Adrenal gland (tissue), 12 donors: ENCODE data around the gene CCDC117. TPM values are rescaled to one million over a fixed set of nuclear protein-coding genes. Genes with fewer than 3 reads are reported as not detected.

Experiments used
- DNase-seq, 7 donors: peaks; one replicate each; pipeline ENCODE4 v3.0.0-alpha.2; 2019 to 2020
- H3K27ac ChIP-seq, 5 donors: fragments of 200-600 bp; sonication (generic) in 4 of 5; 1 replicate in 3 of 5; 2 replicates in 2 of 5; pipeline versions ENCODE4 v1.5.1 to v1.8.0; 2016 to 2020; ENCODE audit warnings: mild to moderate bottlenecking in 1 of 5
- H3K27me3 ChIP-seq: fragments of 200-600 bp; 2 replicates; pipeline ENCODE4 v1.8.0; 2021
- H3K36me3 ChIP-seq, 2 donors: fragments of 200-600 bp; replicated peaks in 1 of 2; 1 replicate in 1 of 2; 2 replicates in 1 of 2; pipeline versions ENCODE4 v1.5.1 to v1.8.0; 2018 to 2022
- H3K4me1 ChIP-seq, 2 donors: fragments of 200-600 bp; replicated peaks in 1 of 2; 1 replicate in 1 of 2; 2 replicates in 1 of 2; pipeline versions ENCODE4 v1.5.1 to v1.8.0; 2018 to 2021
- H3K4me3 ChIP-seq, 4 donors: fragments of 200-600 bp; sonication (generic) in 3 of 4; one replicate each; pipeline ENCODE4 v1.5.1; 2016 to 2018
- H3K9me3 ChIP-seq, 3 donors: fragments of 200-600 bp; sonication (generic) in 1 of 3; replicated peaks in 1 of 3; 1 replicate in 2 of 3; 2 replicates in 1 of 3; pipeline versions ENCODE4 v1.5.1 to v1.8.0; 2016 to 2021
- CTCF ChIP-seq, 6 experiments: fragments of 450-650 bp in 4 of 6; fragments of 200-600 bp in 2 of 6; sonication (generic) in 1 of 6; IDR thresholded peaks; 1 replicate in 5 of 6; 2 replicates in 1 of 6; pipeline versions ENCODE4 v1.5.1 to v1.8.0; 2016 to 2021; ENCODE audit warnings: antibody characterized with exemption in 6 of 6, mild to moderate bottlenecking in 2 of 6, moderate library complexity in 1 of 6
- POLR2A ChIP-seq, 2 donors: fragments of 450-650 bp; IDR thresholded peaks; one replicate each; pipeline ENCODE4 v1.6.1; 2017; ENCODE audit warnings: antibody characterized with exemption in 2 of 2, mild to moderate bottlenecking in 2 of 2, moderate library complexity in 1 of 2
- WGBS, 4 donors: extraction: QIAGEN DNeasy Blood & Tissue Kit in 2 of 4; methylation state at CpG; one replicate each; pipeline versions ENCODE4 v1.1.5 to v1.1.7; 2013 to 2017; 5-methylcytosine and 5-hydroxymethylcytosine counted together
- intact Hi-C, 2 donors: fragments of 100-400 bp; cut with DNase I; formaldehyde crosslinking; loops; one replicate each; pipeline versions ENCODE4 v1.14.1 to v1.15.0; 2022 to 2023
- polyA plus RNA-seq, 3 donors: library from polyadenylated mRNA; stranded (reverse); fragments of 200-250 nt in 2 of 3; fragments of 350-450 nt in 1 of 3; fragmentation: Illumina TruSeq in 1 of 3; extraction: RNeasy Lipid Tissue Mini Kit (QIAGEN cat#74804) in 1 of 3; gene quantifications; one replicate each; pipeline ENCODE4 v1.2.3, GENCODE V29; 2013 to 2014
- total RNA-seq, 9 donors: library from RNA; depleted of rRNA in 4 of 9; stranded (reverse); fragments of >200 nt in 4 of 9; fragments of 120-200 nt in 1 of 9; fragmentation: NEBNext Ultra II Directional in 1 of 9; extraction: Animal tissue kit (Norgen Biotek cat#: 25700) in 1 of 9; gene quantifications; one replicate each; pipeline versions ENCODE4 v1.1.0 to v1.2.4, GENCODE V29; 2013 to 2023
- donor health status: healthy with polysubstance abuse.
- donor health status: Bipolar disorder and iron deficiency.
- donor health status: DM: yes; HTN: yes; CAD: no.
- donor health status: DM: no; HTN: no; CAD: no.
- donor health status: DM: no; HTN: no; CAD: no.
- donor health status: DM: yes; HTN: yes; CAD: no.

The CCDC117 gene
- total and polyA plus RNA-seq, 12 donors = 9.0 to 38.0 (median 23.1) TPM

GRCh38 chr22:28741200-28741784 is 31.2 kb upstream of the CCDC117 start:
- no peak for DNase-seq
- H3K9me3 ChIP-seq = no peaks in the 10 kb centered on the region
- peak overlapping the region in 2 of 4 donors; percentile 82 to 87 for H3K4me3 ChIP-seq
- peaks cover 0 to 25% of the 10 kb centered on the region in 2 donors for H3K36me3 ChIP-seq
- TF ChIP-seq POLR2A (IDR thresholded peaks at IDR 0.05) (no peak), CTCF (IDR thresholded peaks at IDR 0.05) (no peak)
- H3K27me3 ChIP-seq = no peaks in the 10 kb centered on the region
- intact Hi-C loops = no loop called here
- peak overlapping the region in 1 of 5 donors; percentile 99 for H3K27ac ChIP-seq
- 9 to 14% (median 13%) methylated on average over 18 of the region's 18 CpGs for WGBS, 4 donors
- H3K4me1 ChIP-seq = peaks cover 4 to 13% of the 10 kb centered on the region in 2 donors

- WGBS, 4 donors = 0 to 1% (median 0%) methylated on average over 26 to 54 of the region's 54 CpGs
- no peaks in the 10 kb centered on the region for H3K27me3 ChIP-seq
Measured at GRCh38 chr22:28741785-28742561, 30.5 kb upstream of the CCDC117 start, which contains the start of the genes CHEK2 and HSCB. CHEK2 (minus strand) TSS chr22:28741820; CDS start chr22:28734721, 7,099 bp downstream. HSCB (plus strand) TSS chr22:28742039; CDS start chr22:28742096, 57 bp downstream.

GRCh38 chr22:28742562-28742962 is 29.9 kb upstream of the CCDC117 start:
- peak overlapping the region in 4 of 5 donors; percentile 93 to 99 (median 96) for H3K27ac ChIP-seq
- TF ChIP-seq POLR2A (IDR thresholded peaks at IDR 0.05) = no peak
- TF ChIP-seq CTCF (IDR thresholded peaks at IDR 0.05) = no peak
- no peaks in the 10 kb centered on the region for H3K27me3 ChIP-seq
- peaks cover 4 to 13% of the 10 kb centered on the region in 2 donors for H3K4me1 ChIP-seq
- peak overlapping the region in 3 of 4 donors; percentile 82 to 99 (median 87) for H3K4me3 ChIP-seq
- peaks cover 0 to 38% of the 10 kb centered on the region in 2 donors for H3K36me3 ChIP-seq
- no peak for DNase-seq
- no peaks in the 10 kb centered on the region for H3K9me3 ChIP-seq
- 2 to 4% (median 3%) methylated on average over 10 of the region's 10 CpGs for WGBS, 4 donors
- intact Hi-C loops = no loop called here

More at GRCh38 chr22:28741785-28742561, 30.5 kb upstream of the CCDC117 start, which contains the start of the genes CHEK2 and HSCB:
- intact Hi-C loops = no loop called here
- TF ChIP-seq POLR2A (IDR thresholded peaks at IDR 0.05) (peak; percentile 73 to 76), CTCF (IDR thresholded peaks at IDR 0.05) (peak in 1 of 6 experiments; percentile 6)
- Histone ChIP-seq H3K36me3 (peaks cover 0 to 32% of the 10 kb centered on the region in 2 donors), H3K9me3 (no peaks in the 10 kb centered on the region), H3K4me1 (peaks cover 4 to 13% of the 10 kb centered on the region in 2 donors), H3K27ac (peak within 1 kb of the TSS; percentile 93 to 99 (median 97)), H3K4me3 (peak within 1 kb of the TSS in 3 of 4 donors; percentile 82 to 99 (median 87))
- peak; percentile 97 to 99 (median 99) for DNase-seq

GRCh38 chr22:28743852-28744251 is 28.6 kb upstream of the CCDC117 start:
- intact Hi-C loops = no loop called here
- 95 to 97% (median 96%) methylated on average over 3 of the region's 3 CpGs for WGBS, 4 donors
- Histone ChIP-seq H3K4me3 (no peak overlapping the region), H3K27me3 (no peaks in the 10 kb centered on the region), H3K9me3 (no peaks in the 10 kb centered on the region), H3K27ac (no peak overlapping the region), H3K36me3 (peaks cover 0 to 49% of the 10 kb centered on the region in 2 donors), H3K4me1 (peaks cover 4 to 13% of the 10 kb centered on the region in 2 donors)
- DNase-seq = no peak
- TF ChIP-seq POLR2A (IDR thresholded peaks at IDR 0.05) = no peak
- TF ChIP-seq CTCF (IDR thresholded peaks at IDR 0.05) = no peak
